GM12891 (cell line): ENCODE measurements around the gene UROS.

ENCODE experiments used
- DNase-seq: peaks from one replicate; pipeline ENCODE4 v3.0.0; 2011; ENCODE audit warnings: low spot score; ENCODE audit not compliant: insufficient read length
- FAIRE-seq: peaks from 2 replicates; lab custom pipeline; 2011; peaks lifted over from hg19 to GRCh38; lab: Jason Lieb, UNC
- PAX5 ChIP-seq: IDR thresholded peaks from 2 replicates; pipeline ENCODE4 v1.6.1; 2011; ENCODE audit warnings: low read length, moderate library complexity, mild to moderate bottlenecking; ENCODE audit not compliant: insufficient read depth, severe bottlenecking
- POLR2A ChIP-seq: IDR thresholded peaks from 2 replicates; pipeline ENCODE4 v1.6.1; 2011; ENCODE audit warnings: low read depth, low read length, control low read depth
- POLR2AphosphoS5 ChIP-seq: IDR thresholded peaks from 2 replicates; pipeline ENCODE4 v1.6.1; 2011; ENCODE audit warnings: low read depth, low read length, control low read depth
- POU2F2 ChIP-seq: IDR thresholded peaks from 2 replicates; pipeline ENCODE4 v1.6.1; 2011; ENCODE audit warnings: low read depth, mild to moderate bottlenecking, control low read depth, low read length, moderate library complexity
- SPI1 ChIP-seq: IDR thresholded peaks from 2 replicates; pipeline ENCODE4 v1.6.1; 2011; ENCODE audit warnings: low read depth, low read length, control low read depth
- TAF1 ChIP-seq: IDR thresholded peaks from 2 replicates; pipeline ENCODE4 v1.6.1; 2011; ENCODE audit warnings: low read depth, low read length, control low read depth

Gene UROS

GRCh38 chr10:125779403-125780327 is 43.4 kb downstream of the UROS start:
- TF ChIP-seq TAF1: no peak
- FAIRE-seq: no peak
- DNase-seq: no peak

- no peak for FAIRE-seq
- TF ChIP-seq POLR2AphosphoS5 (no peak), POU2F2 (no peak), PAX5 (no peak), TAF1 (no peak)
- DNase-seq: no peak
These were observed 44.5 kb downstream of the UROS start for GRCh38 chr10:125778556-125778955.

DNA sequence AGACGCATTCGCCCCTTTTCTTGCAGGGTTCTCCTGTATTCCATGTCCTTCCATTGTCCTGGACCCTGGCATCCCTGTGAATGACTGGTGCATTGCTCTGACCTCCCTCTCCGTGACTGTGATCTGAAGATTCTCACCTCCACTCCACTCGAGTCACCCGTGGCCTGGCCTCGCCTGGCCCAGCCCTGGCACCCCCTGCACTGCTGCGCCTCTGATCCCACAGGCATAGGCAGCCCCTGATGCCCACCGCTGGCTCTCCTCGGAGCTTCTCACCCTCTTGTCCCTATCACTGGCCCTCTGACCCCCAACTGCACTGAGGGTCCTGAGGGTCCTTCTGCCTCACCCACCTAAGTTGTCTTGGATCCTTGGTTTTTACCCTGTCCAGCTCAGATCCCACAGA is 45.3 kb downstream of the UROS start:
- no peak for TF ChIP-seq POLR2A
- no peak for TF ChIP-seq POU2F2
- TF ChIP-seq TAF1: no peak
- TF ChIP-seq POLR2AphosphoS5: no peak
- TF ChIP-seq SPI1: no peak
- TF ChIP-seq PAX5: no peak
- no peak for FAIRE-seq
- no peak for DNase-seq

DNA sequence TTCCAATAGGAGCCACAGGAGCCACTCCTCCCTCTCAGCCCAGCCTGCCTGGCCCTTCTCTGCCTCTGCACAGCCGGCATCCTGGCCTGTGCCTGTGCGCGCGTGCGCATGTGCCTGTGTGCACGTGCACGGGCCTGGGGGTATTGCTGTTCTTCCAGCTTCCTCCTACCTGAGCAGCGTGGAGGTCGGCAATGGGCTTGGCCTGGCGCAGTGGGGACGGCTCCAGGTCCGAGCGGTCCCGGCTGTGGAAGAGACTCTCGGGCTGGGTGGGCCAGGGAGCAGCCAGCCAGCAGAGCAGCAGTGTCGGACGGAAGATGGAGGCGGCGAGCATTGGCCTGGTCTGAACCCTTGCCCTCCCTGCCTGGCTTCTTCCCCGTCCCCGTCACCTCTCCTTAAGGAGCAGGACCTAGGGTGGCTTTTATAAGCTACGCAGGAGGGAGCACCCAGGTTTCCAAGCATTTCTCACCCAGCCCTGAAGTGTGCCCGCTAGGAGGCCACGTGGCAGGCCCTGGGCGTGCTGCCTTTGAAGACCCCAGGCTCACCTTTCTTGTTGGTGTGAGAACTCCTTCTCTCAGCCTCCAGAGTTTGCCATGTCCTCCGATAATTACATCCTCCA is 47.5 kb downstream of the UROS start, which contains the start of gene MMP21:
Gene MMP21, minus strand, starts transcription at position 331 of the 616 bp plus-strand sequence. Its CDS starts 0 bp downstream, at position 331.
- no peak for DNase-seq
- FAIRE-seq: no peak
- TF ChIP-seq POLR2AphosphoS5 (no peak), TAF1 (no peak), POU2F2 (no peak), POLR2A (no peak), PAX5 (no peak), SPI1 (no peak)

- DNase-seq (no peak), FAIRE-seq (no peak)
- no peak for TF ChIP-seq SPI1
- no peak for TF ChIP-seq TAF1
- TF ChIP-seq POU2F2: no peak
- TF ChIP-seq POLR2AphosphoS5: no peak
- TF ChIP-seq PAX5: no peak
- no peak for TF ChIP-seq POLR2A
These were observed 48.4 kb downstream of the UROS start for GRCh38 chr10:125774581-125775191.

GRCh38 chr10:125773687-125774543 is 49.1 kb downstream of the UROS start:
- no peak for DNase-seq
- FAIRE-seq: no peak
- no peak for TF ChIP-seq POU2F2

DNA sequence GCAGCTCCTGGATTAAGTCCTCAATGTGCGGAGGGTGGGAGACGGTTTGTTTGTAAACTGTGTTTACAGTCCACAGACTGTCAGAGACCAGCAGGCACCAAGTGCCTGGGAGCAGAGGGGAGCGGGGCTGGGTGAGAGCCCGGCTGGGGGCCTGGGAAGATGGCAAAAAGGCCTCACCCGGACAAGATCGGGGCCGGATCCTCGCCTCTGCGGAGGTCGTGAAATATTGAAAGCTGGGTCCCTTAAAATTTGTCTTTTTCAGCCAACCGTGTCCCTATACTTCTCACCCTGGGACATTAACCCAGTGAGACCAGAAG is 50.2 kb downstream of the UROS start:
- DNase-seq (no peak), FAIRE-seq (no peak)
- TF ChIP-seq POU2F2 (no peak), POLR2A (no peak), PAX5 (no peak), TAF1 (no peak), SPI1 (no peak), POLR2AphosphoS5 (no peak)

DNA sequence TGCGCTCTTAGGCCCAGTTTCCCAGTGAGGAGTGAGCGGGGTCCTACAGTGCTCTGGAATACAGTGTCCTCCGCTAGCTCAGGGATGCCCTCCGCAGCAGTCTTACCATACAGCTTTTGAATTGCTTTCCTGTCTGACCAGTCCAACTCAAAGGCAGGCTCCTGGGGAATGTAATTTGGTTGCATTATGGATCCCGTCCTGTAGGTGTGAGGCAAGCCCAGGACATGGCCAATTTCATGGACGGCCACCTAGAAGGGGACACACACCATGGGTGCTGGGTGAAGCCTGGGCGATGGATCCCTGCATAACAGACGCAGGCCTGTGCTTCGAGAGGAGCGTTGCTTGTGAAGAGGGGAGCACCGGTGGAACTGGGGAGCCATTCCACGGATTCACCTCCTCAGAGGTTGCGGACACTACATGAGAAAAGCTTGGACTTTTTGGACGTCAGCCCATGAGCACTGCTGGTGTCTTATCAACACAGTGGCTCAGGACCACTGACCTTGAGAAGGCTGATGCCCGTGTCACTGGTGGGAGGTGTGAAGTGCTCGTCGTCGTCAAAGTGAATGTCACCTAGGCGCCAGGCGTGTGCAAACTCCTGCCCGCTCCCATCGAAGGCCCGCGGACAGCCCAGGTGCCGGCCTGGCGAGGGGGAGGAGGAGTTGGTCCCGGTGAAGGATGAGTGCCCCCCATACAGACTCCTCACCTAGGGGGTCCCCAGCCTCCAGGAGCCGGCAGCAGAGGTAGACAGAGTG is 50.8 kb downstream of the UROS start:
- no peak for FAIRE-seq
- TF ChIP-seq TAF1: no peak
- TF ChIP-seq POU2F2: no peak
- no peak for TF ChIP-seq SPI1
- no peak for TF ChIP-seq POLR2A
- TF ChIP-seq POLR2AphosphoS5: no peak
- TF ChIP-seq PAX5: no peak
- DNase-seq: no peak

- no peak for DNase-seq
- TF ChIP-seq POU2F2: no peak
- no peak for TF ChIP-seq PAX5
- no peak for TF ChIP-seq POLR2AphosphoS5
- TF ChIP-seq SPI1: no peak
- TF ChIP-seq POLR2A: no peak
- no peak for TF ChIP-seq TAF1
- no peak for FAIRE-seq
These were observed 52.2 kb downstream of the UROS start for GRCh38 chr10:125770844-125771243.
